SK-N-SH (cell line): Measurements from ENCODE around the gene SV2C. TPM values are rescaled to one million over a fixed set of nuclear protein-coding genes. Genes with fewer than 3 reads are reported as not detected.
"Not testable (repeated sequence)": the region's sequence is repeated elsewhere in the genome, so short reads cannot be mapped to it uniquely, and the experiment has no call there.

Experiments
- CTCF ChIA-PET: fragments of 300-600, 350-600 bp; formaldehyde crosslinking; extraction: SDS; loops from one replicate; lab custom pipeline; 2021; lab: Yijun Ruan, JAX
- POLR2A ChIA-PET: fragments of 350-600 bp; sonication (Branson Sonifier 250); formaldehyde crosslinking; extraction: SDS; loops from one replicate; lab custom pipeline; 2020; ENCODE audit warnings: antibody characterized with exemption, inconsistent platforms; lab: Yijun Ruan, JAX
- DNase-seq: peaks from one replicate; pipeline ENCODE4 v3.0.0; 2012
- H2AFZ ChIP-seq: fragments of 200-600 bp; sonication (generic); 2 replicates; pipeline ENCODE4 v1.8.1; 2016; ENCODE audit warnings: antibody characterized with exemption, mild to moderate bottlenecking, low read depth
- H3F3A ChIP-seq: fragments of 200-600 bp; sonication (generic); replicated peaks from 2 replicates; pipeline ENCODE3; 2016; ENCODE audit warnings: antibody characterized with exemption, mild to moderate bottlenecking; ENCODE audit not compliant: insufficient read depth
- H3K27ac ChIP-seq, 2 experiments: fragments of 200-500 bp in 1 of 2; fragments of 200-600 bp in 1 of 2; sonication (Bioruptor generic) in 1 of 2; sonication (generic), shearing (Covaris generic) in 1 of 2; 2 replicates each; pipeline versions ENCODE4 v1.5.1 to v1.6.1; 2014 to 2016; ENCODE audit warnings: low read depth in 2 of 2, inconsistent platforms in 1 of 2, low read length in 1 of 2, mild to moderate bottlenecking in 1 of 2, mixed read lengths in 1 of 2
- H3K27me3 ChIP-seq: fragments of 200-600 bp; sonication (generic), shearing (Covaris generic); 2 replicates; pipeline ENCODE4 v1.6.1; 2016; ENCODE audit warnings: mixed run types; ENCODE audit not compliant: insufficient read depth
- H3K36me3 ChIP-seq, 2 experiments: fragments of 200-500 bp in 1 of 2; fragments of 200-600 bp in 1 of 2; sonication (Bioruptor generic) in 1 of 2; sonication (generic) in 1 of 2; replicated peaks in 1 of 2; 2 replicates each; pipeline versions ENCODE3 to v1.5.1; 2014 to 2016; ENCODE audit warnings: low read length in 1 of 2, mild to moderate bottlenecking in 1 of 2; ENCODE audit not compliant: insufficient read depth in 2 of 2, control insufficient read depth in 1 of 2
- H3K4me1 ChIP-seq, 2 experiments: fragments of 200-500 bp in 1 of 2; fragments of 200-600 bp in 1 of 2; sonication (Bioruptor generic) in 1 of 2; sonication (generic), shearing (Covaris generic) in 1 of 2; 2 replicates each; pipeline versions ENCODE4 v1.5.1 to v1.6.1; 2014 to 2016; ENCODE audit warnings: low read depth in 1 of 2, low read length in 1 of 2, mixed run types in 1 of 2; ENCODE audit not compliant: insufficient read depth in 2 of 2, control insufficient read depth in 1 of 2
- H3K4me2 ChIP-seq: fragments of 200-600 bp; sonication (generic), shearing (Covaris generic); 2 replicates; pipeline ENCODE4 v1.6.1; 2017; ENCODE audit warnings: mixed run types
- H3K4me3 ChIP-seq, 2 experiments: fragments of 200-500 bp in 1 of 2; fragments of 200-600 bp in 1 of 2; sonication (Bioruptor generic) in 1 of 2; sonication (generic), shearing (Covaris generic) in 1 of 2; 2 replicates each; pipeline versions ENCODE4 v1.5.1 to v1.8.1; 2014 to 2016; ENCODE audit warnings: low read depth in 2 of 2, inconsistent platforms in 1 of 2, low read length in 1 of 2, mild to moderate bottlenecking in 1 of 2, mixed read lengths in 1 of 2, moderate library complexity in 1 of 2
- H3K79me2 ChIP-seq: fragments of 200-600 bp; sonication (generic); 2 replicates; pipeline ENCODE4 v1.8.1; 2017; ENCODE audit warnings: mild to moderate bottlenecking; ENCODE audit not compliant: insufficient read depth
- H3K9ac ChIP-seq: fragments of 200-600 bp; sonication (generic); 2 replicates; pipeline ENCODE4 v1.6.1; 2017; ENCODE audit warnings: mixed run types
- H3K9me2 ChIP-seq: fragments of 200-600 bp; sonication (generic); 2 replicates; pipeline ENCODE4 v1.6.1; 2017; ENCODE audit warnings: mixed run types
- H3K9me3 ChIP-seq: fragments of 200-600 bp; sonication (generic); 2 replicates; pipeline ENCODE4 v1.6.1; 2017; ENCODE audit warnings: mixed run types, mild to moderate bottlenecking, moderate library complexity
- H4K20me1 ChIP-seq: fragments of 200-600 bp; sonication (generic); 2 replicates; pipeline ENCODE4 v1.6.1; 2017; ENCODE audit warnings: mild to moderate bottlenecking, mixed run types; ENCODE audit not compliant: insufficient read depth
- CHD2 ChIP-seq: fragments of 150-350 bp; IDR thresholded peaks from 2 replicates; pipeline ENCODE4 v1.6.1; 2018; ENCODE audit warnings: low read length; ENCODE audit not compliant: partially characterized antibody
- EP300 ChIP-seq, 2 experiments: IDR thresholded peaks; 2 replicates each; pipeline versions ENCODE4 v1.4.0 to v1.6.1; 2012; ENCODE audit warnings: borderline replicate concordance in 1 of 2, low read depth in 1 of 2, low read length in 1 of 2
- EZH2phosphoT487 ChIP-seq: fragments of 200-600 bp; sonication (generic); IDR thresholded peaks from 2 replicates; pipeline ENCODE4 v1.6.1; 2017; ENCODE audit warnings: low read depth, mixed run types, mild to moderate bottlenecking, antibody characterized with exemption, moderate library complexity, borderline replicate concordance
- FOXJ3 ChIP-seq: sonication (generic); formaldehyde crosslinking; IDR thresholded peaks from 2 replicates; pipeline ENCODE4 v1.5.1; 2020; ENCODE audit warnings: mild to moderate bottlenecking, missing genetic modification reagents
- GABPA ChIP-seq: IDR thresholded peaks from 2 replicates; pipeline ENCODE4 v1.4.0; 2012; ENCODE audit warnings: low read depth, mild to moderate bottlenecking
- JUND ChIP-seq: IDR thresholded peaks from 2 replicates; pipeline ENCODE4 v1.4.0; 2012
- MAX ChIP-seq: IDR thresholded peaks from 2 replicates; pipeline ENCODE4 v1.4.0; 2012; ENCODE audit warnings: low read depth
- NFIC ChIP-seq: IDR thresholded peaks from 2 replicates; pipeline ENCODE4 v1.4.0; 2012; ENCODE audit warnings: borderline replicate concordance
- PBX3 ChIP-seq: IDR thresholded peaks from 2 replicates; pipeline ENCODE4; 2012
- RAD21 ChIP-seq: IDR thresholded peaks from 2 replicates; pipeline ENCODE4 v1.6.1; 2012; ENCODE audit warnings: mild to moderate bottlenecking, low read length
- REST ChIP-seq: IDR thresholded peaks from 2 replicates; pipeline ENCODE4 v1.6.1; 2012; ENCODE audit warnings: mild to moderate bottlenecking, low read depth, low read length, moderate library complexity
- RFX5 ChIP-seq: IDR thresholded peaks from 2 replicates; pipeline ENCODE4 v1.6.1; 2012; ENCODE audit warnings: mild to moderate bottlenecking, improper control_type of control experiment, low read length
- SIN3A ChIP-seq: IDR thresholded peaks from 2 replicates; pipeline ENCODE4 v1.6.1; 2012; ENCODE audit warnings: low read depth, mild to moderate bottlenecking, low read length, moderate library complexity, borderline replicate concordance
- TAF1 ChIP-seq: IDR thresholded peaks from 2 replicates; pipeline ENCODE4 v1.6.1; 2012; ENCODE audit warnings: low read depth, mild to moderate bottlenecking, low read length, moderate library complexity, borderline replicate concordance
- TCF12 ChIP-seq: IDR thresholded peaks from 2 replicates; pipeline ENCODE4 v1.4.0; 2012
- ZBTB33 ChIP-seq: IDR thresholded peaks from 2 replicates; pipeline ENCODE4 v1.4.0; 2012; ENCODE audit warnings: low read depth, borderline replicate concordance
- WGBS: methylation state at CpG from one replicate; pipeline ENCODE4 v1.1.6; 2017; ENCODE audit warnings: low lambda C conversion rate; 5-methylcytosine and 5-hydroxymethylcytosine counted together
- polyA plus RNA-seq, 3 experiments: library from polyadenylated mRNA; depleted of rRNA; stranded (reverse); fragments of >200 nt; gene quantifications; 2 replicates each; pipeline ENCODE4 v1.2.3, GENCODE V29; 2012

Gene SV2C
- polyA plus RNA-seq, 1 of the 3 experiments (the other 2 are of a cell fraction) = 0.05 TPM

GRCh38 chr5:76085243-76085579 is 2.0 kb downstream of the SV2C start (continued):
- no peak for TF ChIP-seq GABPA
- no peak for TF ChIP-seq RAD21

- whole genome bisulfite sequencing = 11% methylated on average over 4 of the region's 4 CpGs
- peaks cover 0 to 1% of the 10 kb centered on the region in 2 experiments; a peak in 2 of 4 replicates for H3K4me1 ChIP-seq
- H3K9me3 ChIP-seq = no peaks in the 10 kb centered on the region
- no peaks in the 10 kb centered on the region for H3K36me3 ChIP-seq
- H4K20me1 ChIP-seq = no peaks in the 10 kb centered on the region
- no peak overlapping the region for H3K9ac ChIP-seq
- H3K27me3 ChIP-seq = peaks cover 28% of the 10 kb centered on the region
- no peak overlapping the region for H2AFZ ChIP-seq
- H3K27ac ChIP-seq = peak overlapping the region in 1 of 2 experiments; percentile 98; a peak in 2 of 4 replicates
- peak overlapping the region in 1 of 2 experiments; percentile 3; a peak in 1 of 4 replicates for H3K4me3 ChIP-seq
- H3K4me2 ChIP-seq = no peak overlapping the region
- H3F3A ChIP-seq = no peaks in the 10 kb centered on the region
- no peaks in the 10 kb centered on the region for H3K79me2 ChIP-seq
- TF ChIP-seq ZBTB33 = no peak
- TF ChIP-seq TAF1 = no peak
- no peak for TF ChIP-seq RAD21
- no peak for TF ChIP-seq FOXJ3 (CRISPR knock-in tag)
- no peak for TF ChIP-seq MAX
- no peak for TF ChIP-seq JUND
- TF ChIP-seq PBX3 = no peak
- TF ChIP-seq RFX5 = no peak
- no peak for TF ChIP-seq EP300 (IDR thresholded peaks at IDR 0.05; ENCODE audit: borderline replicate concordance in 1 of 2, low read depth in 1 of 2, low read length in 1 of 2)
- TF ChIP-seq REST = no peak
- TF ChIP-seq SIN3A = no peak
- TF ChIP-seq TCF12 = no peak
- no peak for TF ChIP-seq GABPA
- TF ChIP-seq EZH2phosphoT487 = no peak
- no peak for TF ChIP-seq CHD2
- no peak for TF ChIP-seq NFIC
- ChIA-PET CTCF (interaction anchor here (0.9 to 7.8 kb wide), 9 partner anchors 12 to 351 kb away, joined by 3 to 79 read pairs (median 4); no protein-coding TSS in a partner anchor), POLR2A (interaction anchor here (0.7 to 3.1 kb wide), 3 partner anchors 12 to 369 kb away, joined by 3 to 28 read pairs (median 5); partner anchors contain the start of gene POC5)
- DNase-seq = peak; percentile 19
- H3K9me2 ChIP-seq = no peaks in the 10 kb centered on the region
Measured at GRCh38 chr5:76086095-76086494, 2.9 kb downstream of the SV2C start.

- CTCF ChIA-PET = interaction anchor here (1.1 to 2.1 kb wide), 4 partner anchors 86 to 167 kb away, joined by 3 to 12 read pairs (median 6); no protein-coding TSS in a partner anchor
- 56% methylated on average over 2 of the region's 2 CpGs for WGBS
Measured at GRCh38 chr5:76089156-76089555, 6.0 kb downstream of the SV2C start.

More at GRCh38 chr5:76089156-76089555, 6.0 kb downstream of the SV2C start:
- H4K20me1 ChIP-seq, H3K27ac ChIP-seq, H3K27me3 ChIP-seq, H3F3A ChIP-seq, H3K4me3 ChIP-seq, H3K4me2 ChIP-seq, H3K9me2 ChIP-seq, POLR2A ChIA-PET, H3K79me2 ChIP-seq, H3K36me3 ChIP-seq, H3K9me3 ChIP-seq, H3K9ac ChIP-seq, H2AFZ ChIP-seq, H3K4me1 ChIP-seq, DNase-seq: not testable (repeated sequence)
